ENCODE results near the gene RBM4.

Gene RBM4

GRCh38 chr11:66691311-66691980 is 52.9 kb downstream of the RBM4 start:
- DNase-seq: no peak

GRCh38 chr11:66692446-66692845 is 53.9 kb downstream of the RBM4 start:
- DNase-seq: no peak

- no peak for DNase-seq
Observed at GRCh38 chr11:66692871-66693331, 54.4 kb downstream of the RBM4 start.

GRCh38 chr11:66693356-66694055 is 55.0 kb downstream of the RBM4 start:
- DNase-seq: no peak

GRCh38 chr11:66694056-66694410 is 55.5 kb downstream of the RBM4 start:
- no peak for DNase-seq

GRCh38 chr11:66694732-66695207 is 56.3 kb downstream of the RBM4 start:
- peak; percentile 82 for DNase-seq
